HCT116 (cell line): ENCODE results near the gene THRB. TPM values are rescaled to one million over a fixed set of nuclear protein-coding genes. Genes with fewer than 3 reads are reported as not detected.

Source experiments
- ATAC-seq: fragments of 200-7000 bp; cut with Tn5 transposase; 2 replicates; pipeline ENCODE4 v1.9.1; 2020; ENCODE audit warnings: mild to moderate bottlenecking, moderate library complexity
- BruUV-seq: library from RNA; stranded (reverse); fragments of 400-500 nt; replicated peaks from 2 replicates; lab custom pipeline; 2021; lab: Mats Ljungman, UMichigan
- CTCF ChIA-PET: fragments of 300-600 bp; sonication (Branson Sonifier 250); formaldehyde crosslinking; loops from one replicate; lab custom pipeline; 2021; ENCODE audit warnings: antibody characterized with exemption; lab: Charles Lee
- POLR2A ChIA-PET: fragments of 300-600, 350-600 bp; sonication (Branson Sonifier 250); formaldehyde crosslinking; loops from one replicate; lab custom pipeline; 2021; ENCODE audit warnings: antibody characterized with exemption; lab: Charles Lee
- RAD21 ChIA-PET, 2 experiments: fragments of 300-600 bp; sonication (Branson Sonifier 250); formaldehyde crosslinking; loops; one replicate each; lab custom pipeline; 2023; ENCODE audit warnings: low total read pairs in 2 of 2; ENCODE audit not compliant: uncharacterized antibody in 2 of 2, unreplicated experiment in 2 of 2, low non-redundant PET in 1 of 2; lab: Charles Lee
- DNase-seq: peaks from one replicate; pipeline ENCODE4 v3.0.0-alpha.2; 2010; ENCODE audit warnings: low read depth, low spot score
- H2AFZ ChIP-seq: fragments of 200-600 bp; shearing (Covaris generic), sonication (generic); 2 replicates; pipeline ENCODE4 v1.6.1; 2017; ENCODE audit warnings: low read depth, mixed run types, mixed read lengths, antibody characterized with exemption, low read length; ENCODE audit not compliant: poor library complexity, severe bottlenecking
- H3K27ac ChIP-seq: 2 replicates; pipeline ENCODE4 v1.5.1; 2012; ENCODE audit warnings: low read depth, low read length
- H3K27me3 ChIP-seq: fragments of 200-600 bp; sonication (generic); 2 replicates; pipeline ENCODE4 v1.6.1; 2016; ENCODE audit warnings: mixed run types, low read length, mixed read lengths; ENCODE audit not compliant: insufficient read depth
- H3K36me3 ChIP-seq, 2 experiments: fragments of 200-500 bp in 1 of 2; fragments of 200-600 bp in 1 of 2; sonication (Bioruptor generic) in 1 of 2; sonication (generic) in 1 of 2; 2 replicates each; pipeline versions ENCODE4 v1.5.1 to v1.6.1; 2014 to 2016; ENCODE audit warnings: low read length in 2 of 2, inconsistent platforms in 1 of 2, mixed read lengths in 1 of 2, mixed run types in 1 of 2; ENCODE audit not compliant: insufficient read depth in 2 of 2, control insufficient read depth in 1 of 2
- H3K4me1 ChIP-seq, 2 experiments: fragments of 200-600 bp in 1 of 2; sonication (generic) in 1 of 2; 2 replicates each; pipeline versions ENCODE4 v1.5.1 to v1.6.1; 2012 to 2017; ENCODE audit warnings: low read length in 2 of 2, inconsistent platforms in 1 of 2, mild to moderate bottlenecking in 1 of 2, mixed read lengths in 1 of 2, mixed run types in 1 of 2, moderate library complexity in 1 of 2; ENCODE audit not compliant: insufficient read depth in 2 of 2, control insufficient read depth in 1 of 2
- H3K4me2 ChIP-seq: fragments of 200-600 bp; sonication (generic); 2 replicates; pipeline ENCODE4 v1.6.1; 2017; ENCODE audit warnings: mixed run types, low read length, mixed read lengths
- H3K4me3 ChIP-seq, 2 experiments: fragments of 200-600 bp in 1 of 2; sonication (generic) in 1 of 2; replicated peaks in 1 of 2; 2 replicates each; pipeline ENCODE4 v1.5.1; 2011 to 2016; ENCODE audit warnings: low read length in 2 of 2, control low read depth in 1 of 2, low read depth in 1 of 2, mild to moderate bottlenecking in 1 of 2, mixed read lengths in 1 of 2, mixed run types in 1 of 2
- H3K79me2 ChIP-seq: fragments of 200-600 bp; sonication (generic); 2 replicates; pipeline ENCODE4 v1.6.1; 2017; ENCODE audit warnings: mild to moderate bottlenecking, mixed run types, low read length, moderate library complexity, mixed read lengths; ENCODE audit not compliant: insufficient read depth
- H3K9ac ChIP-seq: fragments of 200-600 bp; sonication (generic); 2 replicates; pipeline ENCODE4 v1.6.1; 2016; ENCODE audit warnings: low read length, mixed read lengths
- H3K9me2 ChIP-seq: fragments of 200-600 bp; sonication (generic), shearing (Covaris generic); 2 replicates; pipeline ENCODE4 v1.6.1; 2017; ENCODE audit warnings: mixed run types, mild to moderate bottlenecking, moderate library complexity; ENCODE audit not compliant: insufficient read depth
- H3K9me3 ChIP-seq, 2 experiments: fragments of 200-500 bp in 1 of 2; fragments of 200-600 bp in 1 of 2; sonication (Bioruptor generic) in 1 of 2; sonication (generic) in 1 of 2; 2 replicates each; pipeline ENCODE4 v1.6.1; 2014 to 2017; ENCODE audit warnings: low read length in 2 of 2, mixed read lengths in 2 of 2, inconsistent platforms in 1 of 2, low read depth in 1 of 2, mild to moderate bottlenecking in 1 of 2, mixed run types in 1 of 2, moderate library complexity in 1 of 2; ENCODE audit not compliant: control insufficient read depth in 1 of 2, insufficient read depth in 1 of 2
- H4K20me1 ChIP-seq: fragments of 200-600 bp; sonication (generic), shearing (Covaris generic); 2 replicates; pipeline ENCODE4 v1.6.1; 2017; ENCODE audit warnings: mixed run types, mild to moderate bottlenecking, moderate library complexity; ENCODE audit not compliant: insufficient read depth
- CBX3 ChIP-seq: IDR thresholded peaks from 2 replicates; pipeline ENCODE4 v1.6.1; 2012; ENCODE audit warnings: low read depth
- EZH2 ChIP-seq: fragments of 200-600 bp; sonication (generic); IDR thresholded peaks from 2 replicates; pipeline ENCODE4 v1.6.1; 2017; ENCODE audit warnings: antibody characterized with exemption, mixed run types
- EZH2phosphoT487 ChIP-seq: fragments of 200-600 bp; IDR thresholded peaks from 2 replicates; pipeline ENCODE4 v1.6.1; 2018; ENCODE audit warnings: antibody characterized with exemption, borderline replicate concordance
- JUND ChIP-seq: IDR thresholded peaks from 2 replicates; pipeline ENCODE4 v1.6.1; 2012
- POLR2AphosphoS5 ChIP-seq: IDR thresholded peaks from 2 replicates; pipeline ENCODE4 v1.6.1; 2011; ENCODE audit warnings: mild to moderate bottlenecking, low read depth, low read length, moderate library complexity
- TCF7L2 ChIP-seq: IDR thresholded peaks from 2 replicates; pipeline ENCODE4 v1.7.0; 2011; ENCODE audit warnings: borderline replicate concordance, inconsistent platforms; ENCODE audit not compliant: insufficient read depth, insufficient read length; ENCODE audit errors: extremely low read depth
- YY1 ChIP-seq: IDR thresholded peaks from 2 replicates; pipeline ENCODE4 v1.6.1; 2011; ENCODE audit warnings: low read length, low read depth, moderate library complexity, mild to moderate bottlenecking; ENCODE audit not compliant: insufficient replicate concordance; ENCODE audit errors: extremely low read depth
- ZFX ChIP-seq: fragments of 450-650 bp; IDR thresholded peaks from 2 replicates; pipeline ENCODE4 v1.6.1; 2017
- ZNF274 ChIP-seq: fragments of 200-500 bp; sonication (Bioruptor generic); IDR thresholded peaks from 2 replicates; pipeline ENCODE4 v1.6.1; 2014; ENCODE audit warnings: mild to moderate bottlenecking, low read depth, low read length, inconsistent platforms
- intact Hi-C: fragments of 100-400 bp; cut with micrococcal nuclease; formaldehyde crosslinking; loops from 2 replicates; pipeline ENCODE4 v1.10.0; 2022
- total RNA-seq: library from RNA; stranded (reverse); gene quantifications from one replicate; pipeline ENCODE4 v1.2.1, GENCODE V29; 2021; ENCODE audit not compliant: unreplicated experiment
- TF ChIP-seq, protein P1 (sequence below), 3 experiments: fragments of 200-600 bp in 1 of 3; sonication (generic) in 1 of 3; IDR thresholded peaks in 2 of 3; conservative IDR thresholded peaks in 1 of 3; 2 replicates each; pipeline ENCODE4 v1.5.1; 2012 to 2017; ENCODE audit warnings: low read depth in 2 of 3, low read length in 2 of 3, antibody characterized with exemption in 1 of 3, borderline replicate concordance in 1 of 3, control low read depth in 1 of 3, mild to moderate bottlenecking in 1 of 3, mixed read lengths in 1 of 3, mixed run types in 1 of 3, moderate library complexity in 1 of 3; ENCODE audit not compliant: insufficient read depth in 1 of 3
- TF ChIP-seq, protein P2 (sequence below): IDR thresholded peaks from 2 replicates; pipeline ENCODE4 v1.6.1; 2012; ENCODE audit warnings: low read depth
- TF ChIP-seq, protein P3 (sequence below): IDR thresholded peaks from 2 replicates; pipeline ENCODE4 v1.6.1; 2012

The THRB gene
- total RNA-seq, 1 experiment from 2014 or later, result 2.5 TPM

DNA sequence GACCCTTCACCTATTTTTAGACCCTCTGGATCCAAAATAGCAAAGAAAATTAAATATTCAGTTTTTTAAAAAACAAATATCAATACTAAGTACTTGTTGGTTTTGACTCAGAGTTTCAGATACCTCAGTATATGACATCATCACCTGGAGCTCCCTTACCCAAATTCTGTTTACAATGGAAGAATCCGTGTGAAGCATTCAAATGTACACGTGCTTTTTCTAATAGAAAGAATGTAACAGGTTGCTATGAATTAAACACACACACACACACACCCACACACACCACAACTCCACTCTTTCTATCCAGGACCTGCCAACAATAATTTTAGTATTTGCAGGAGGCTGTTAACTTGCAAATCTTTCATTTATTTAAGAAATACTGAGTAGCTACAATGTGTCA is 221.8 kb downstream of the THRB start:
- Histone ChIP-seq H2AFZ (no peak overlapping the region), H4K20me1 (no peaks in the 10 kb centered on the region), H3K79me2 (no peaks in the 10 kb centered on the region), H3K4me2 (no peak overlapping the region), H3K9ac (no peak overlapping the region), H3K27ac (no peak overlapping the region), H3K4me1 (no peaks in the 10 kb centered on the region), H3K27me3 (no peaks in the 10 kb centered on the region), H3K4me3 (no peak overlapping the region), H3K9me3 (no peaks in the 10 kb centered on the region), H3K36me3 (no peaks in the 10 kb centered on the region), H3K9me2 (no peaks in the 10 kb centered on the region)
- intact Hi-C loops, result no loop called here
- DNase-seq, result no peak
- no TSS peak for BruUV-seq
- CTCF ChIA-PET, result no interaction called here
- TF ChIP-seq YY1 (no peak), ZFX (no peak), JUND (no peak), TCF7L2 (no peak), POLR2AphosphoS5 (no peak), CBX3 (no peak), ZNF274 (no peak), EZH2phosphoT487 (no peak), EZH2 (no peak)
- TF ChIP-seq, protein P1, sequence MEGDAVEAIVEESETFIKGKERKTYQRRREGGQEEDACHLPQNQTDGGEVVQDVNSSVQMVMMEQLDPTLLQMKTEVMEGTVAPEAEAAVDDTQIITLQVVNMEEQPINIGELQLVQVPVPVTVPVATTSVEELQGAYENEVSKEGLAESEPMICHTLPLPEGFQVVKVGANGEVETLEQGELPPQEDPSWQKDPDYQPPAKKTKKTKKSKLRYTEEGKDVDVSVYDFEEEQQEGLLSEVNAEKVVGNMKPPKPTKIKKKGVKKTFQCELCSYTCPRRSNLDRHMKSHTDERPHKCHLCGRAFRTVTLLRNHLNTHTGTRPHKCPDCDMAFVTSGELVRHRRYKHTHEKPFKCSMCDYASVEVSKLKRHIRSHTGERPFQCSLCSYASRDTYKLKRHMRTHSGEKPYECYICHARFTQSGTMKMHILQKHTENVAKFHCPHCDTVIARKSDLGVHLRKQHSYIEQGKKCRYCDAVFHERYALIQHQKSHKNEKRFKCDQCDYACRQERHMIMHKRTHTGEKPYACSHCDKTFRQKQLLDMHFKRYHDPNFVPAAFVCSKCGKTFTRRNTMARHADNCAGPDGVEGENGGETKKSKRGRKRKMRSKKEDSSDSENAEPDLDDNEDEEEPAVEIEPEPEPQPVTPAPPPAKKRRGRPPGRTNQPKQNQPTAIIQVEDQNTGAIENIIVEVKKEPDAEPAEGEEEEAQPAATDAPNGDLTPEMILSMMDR (IDR thresholded peaks at IDR 0.05 in 2 of 3, conservative IDR thresholded peaks at IDR 0.05 in 1 of 3; ENCODE audit: borderline replicate concordance in 1 of 3, insufficient read depth in 1 of 3, low read depth in 2 of 3, low read length in 2 of 3), result no peak
- TF ChIP-seq, protein P2, sequence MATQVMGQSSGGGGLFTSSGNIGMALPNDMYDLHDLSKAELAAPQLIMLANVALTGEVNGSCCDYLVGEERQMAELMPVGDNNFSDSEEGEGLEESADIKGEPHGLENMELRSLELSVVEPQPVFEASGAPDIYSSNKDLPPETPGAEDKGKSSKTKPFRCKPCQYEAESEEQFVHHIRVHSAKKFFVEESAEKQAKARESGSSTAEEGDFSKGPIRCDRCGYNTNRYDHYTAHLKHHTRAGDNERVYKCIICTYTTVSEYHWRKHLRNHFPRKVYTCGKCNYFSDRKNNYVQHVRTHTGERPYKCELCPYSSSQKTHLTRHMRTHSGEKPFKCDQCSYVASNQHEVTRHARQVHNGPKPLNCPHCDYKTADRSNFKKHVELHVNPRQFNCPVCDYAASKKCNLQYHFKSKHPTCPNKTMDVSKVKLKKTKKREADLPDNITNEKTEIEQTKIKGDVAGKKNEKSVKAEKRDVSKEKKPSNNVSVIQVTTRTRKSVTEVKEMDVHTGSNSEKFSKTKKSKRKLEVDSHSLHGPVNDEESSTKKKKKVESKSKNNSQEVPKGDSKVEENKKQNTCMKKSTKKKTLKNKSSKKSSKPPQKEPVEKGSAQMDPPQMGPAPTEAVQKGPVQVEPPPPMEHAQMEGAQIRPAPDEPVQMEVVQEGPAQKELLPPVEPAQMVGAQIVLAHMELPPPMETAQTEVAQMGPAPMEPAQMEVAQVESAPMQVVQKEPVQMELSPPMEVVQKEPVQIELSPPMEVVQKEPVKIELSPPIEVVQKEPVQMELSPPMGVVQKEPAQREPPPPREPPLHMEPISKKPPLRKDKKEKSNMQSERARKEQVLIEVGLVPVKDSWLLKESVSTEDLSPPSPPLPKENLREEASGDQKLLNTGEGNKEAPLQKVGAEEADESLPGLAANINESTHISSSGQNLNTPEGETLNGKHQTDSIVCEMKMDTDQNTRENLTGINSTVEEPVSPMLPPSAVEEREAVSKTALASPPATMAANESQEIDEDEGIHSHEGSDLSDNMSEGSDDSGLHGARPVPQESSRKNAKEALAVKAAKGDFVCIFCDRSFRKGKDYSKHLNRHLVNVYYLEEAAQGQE, result no peak
- TF ChIP-seq, protein P3, sequence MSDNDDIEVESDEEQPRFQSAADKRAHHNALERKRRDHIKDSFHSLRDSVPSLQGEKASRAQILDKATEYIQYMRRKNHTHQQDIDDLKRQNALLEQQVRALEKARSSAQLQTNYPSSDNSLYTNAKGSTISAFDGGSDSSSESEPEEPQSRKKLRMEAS, result no peak
- RAD21 ChIA-PET, result no interaction called here
- POLR2A ChIA-PET, result no interaction called here
- ATAC-seq, result no peak
